HG03565 (cell line): ENCODE data around the gene ASB16.
A peak's percentile ranks its signal among the peaks of the same experiment; 100 is the strongest.
"Not testable (repeated sequence)": the region's sequence is repeated elsewhere in the genome, so short reads cannot be mapped to it uniquely, and the experiment has no call there.

ENCODE experiments used
- ATAC-seq: cut with Tn5 transposase; IDR thresholded peaks from one replicate; pipeline ENCODE4 v1.9.1; 2021; ENCODE audit warnings: mild to moderate bottlenecking, moderate library complexity; ENCODE audit not compliant: unreplicated experiment

The ASB16 gene

GRCh38 chr17:44147812-44148211 lies 22.7 kb upstream of the ASB16 start:
- no peak for ATAC-seq

- ATAC-seq, result not testable (repeated sequence)
Measured at GRCh38 chr17:44149066-44149465, 21.4 kb upstream of the ASB16 start.

GRCh38 chr17:44149750-44150329 lies 20.7 kb upstream of the ASB16 start:
- no peak for ATAC-seq

GRCh38 chr17:44152875-44153274 lies 17.6 kb upstream of the ASB16 start:
- ATAC-seq, result no peak

GRCh38 chr17:44155488-44155887 lies 15.0 kb upstream of the ASB16 start:
- no peak for ATAC-seq

GRCh38 chr17:44159519-44160210 lies 10.8 kb upstream of the ASB16 start:
- ATAC-seq, result no peak

- ATAC-seq, result no peak
Measured at GRCh38 chr17:44164476-44164875, 6.0 kb upstream of the ASB16 start.

- ATAC-seq, result no peak
Measured at GRCh38 chr17:44167181-44167861, 3.2 kb upstream of the ASB16 start.

GRCh38 chr17:44170135-44170498 lies 387 bp upstream of the ASB16 start:
- no peak for ATAC-seq

GRCh38 chr17:44171931-44172455 lies 1.5 kb downstream of the ASB16 start:
- ATAC-seq, result no peak

GRCh38 chr17:44174427-44174826 lies 3.9 kb downstream of the ASB16 start:
- ATAC-seq, result no peak

GRCh38 chr17:44176257-44176656 lies 5.8 kb downstream of the ASB16 start:
- no peak for ATAC-seq

- no peak for ATAC-seq
Measured at GRCh38 chr17:44176671-44177501, 6.4 kb downstream of the ASB16 start.

- no peak for ATAC-seq
Measured at GRCh38 chr17:44177640-44178039, 7.1 kb downstream of the ASB16 start.

GRCh38 chr17:44178133-44178532 lies 7.6 kb downstream of the ASB16 start:
- no peak for ATAC-seq

GRCh38 chr17:44183024-44183423 lies 12.5 kb downstream of the ASB16 start:
- no peak for ATAC-seq

- ATAC-seq, result no peak
Measured at GRCh38 chr17:44184212-44184810, 13.8 kb downstream of the ASB16 start.

- peak; percentile 90 for ATAC-seq
Measured at GRCh38 chr17:44186307-44187130, 16.0 kb downstream of the ASB16 start, which contains the start of gene TMUB2. TMUB2 (plus strand) TSS chr17:44186972; CDS start chr17:44187709, 737 bp downstream.

GRCh38 chr17:44187131-44187899 lies 16.8 kb downstream of the ASB16 start:
- ATAC-seq, result no peak
